PC-3 (cell line): ENCODE results near the gene P2RY8.

ENCODE experiments used
- EZH2 ChIP-seq: fragments of 300-600 bp; sonication (generic); IDR thresholded peaks from one replicate; pipeline ENCODE4 v1.6.1; 2017; ENCODE audit warnings: antibody characterized with exemption, mild to moderate bottlenecking, low read length; ENCODE audit not compliant: unreplicated experiment
- TF ChIP-seq, protein P1 (sequence below): fragments of 300-600 bp; sonication (generic); conservative IDR thresholded peaks from 2 replicates; pipeline ENCODE4 v1.5.1; 2017; ENCODE audit warnings: antibody characterized with exemption, low read depth, mild to moderate bottlenecking, low read length

DNA sequence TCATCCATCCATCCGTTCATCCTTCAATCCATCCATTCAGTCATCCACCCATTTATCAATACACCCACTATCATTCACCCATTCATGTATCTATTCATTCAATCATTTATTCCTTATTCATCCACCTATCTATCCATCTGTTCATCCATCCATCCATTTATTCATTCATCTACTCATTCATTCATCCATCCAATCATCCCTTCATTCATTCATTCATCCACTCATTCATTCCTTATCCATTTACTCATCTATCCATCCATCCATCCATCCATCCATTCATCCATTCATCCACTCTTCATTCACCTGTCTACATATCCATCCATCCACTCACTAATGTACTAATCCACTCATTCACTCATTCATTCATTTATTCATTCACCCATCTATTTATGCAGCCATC, 9.5 kb downstream of the P2RY8 start:
- TF ChIP-seq, protein P1, sequence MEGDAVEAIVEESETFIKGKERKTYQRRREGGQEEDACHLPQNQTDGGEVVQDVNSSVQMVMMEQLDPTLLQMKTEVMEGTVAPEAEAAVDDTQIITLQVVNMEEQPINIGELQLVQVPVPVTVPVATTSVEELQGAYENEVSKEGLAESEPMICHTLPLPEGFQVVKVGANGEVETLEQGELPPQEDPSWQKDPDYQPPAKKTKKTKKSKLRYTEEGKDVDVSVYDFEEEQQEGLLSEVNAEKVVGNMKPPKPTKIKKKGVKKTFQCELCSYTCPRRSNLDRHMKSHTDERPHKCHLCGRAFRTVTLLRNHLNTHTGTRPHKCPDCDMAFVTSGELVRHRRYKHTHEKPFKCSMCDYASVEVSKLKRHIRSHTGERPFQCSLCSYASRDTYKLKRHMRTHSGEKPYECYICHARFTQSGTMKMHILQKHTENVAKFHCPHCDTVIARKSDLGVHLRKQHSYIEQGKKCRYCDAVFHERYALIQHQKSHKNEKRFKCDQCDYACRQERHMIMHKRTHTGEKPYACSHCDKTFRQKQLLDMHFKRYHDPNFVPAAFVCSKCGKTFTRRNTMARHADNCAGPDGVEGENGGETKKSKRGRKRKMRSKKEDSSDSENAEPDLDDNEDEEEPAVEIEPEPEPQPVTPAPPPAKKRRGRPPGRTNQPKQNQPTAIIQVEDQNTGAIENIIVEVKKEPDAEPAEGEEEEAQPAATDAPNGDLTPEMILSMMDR = no peak
- TF ChIP-seq EZH2 = no peak
